ENCODE results near the gene TRIO.

DNA sequence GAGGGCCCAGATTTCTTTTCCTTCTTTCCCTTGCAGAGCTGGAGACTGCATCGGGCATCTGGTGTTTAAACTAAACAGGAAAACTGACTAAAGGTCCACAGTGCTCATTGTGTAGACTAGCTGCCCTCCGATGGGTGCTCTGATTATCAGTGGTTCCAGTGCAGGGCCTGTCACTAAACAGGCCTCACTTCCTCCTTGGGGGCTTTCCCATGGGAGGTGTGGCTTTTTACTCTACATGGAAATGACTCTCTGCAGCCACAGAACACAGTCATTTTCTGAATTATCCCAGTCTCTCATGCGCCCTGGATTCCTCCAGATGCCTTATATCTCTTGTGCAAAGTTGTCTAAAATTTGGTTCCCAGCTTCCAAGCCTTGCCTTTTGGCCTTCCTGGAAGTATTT lies 199.2 kb downstream of the TRIO start:
- TF ChIP-seq, protein P1, sequence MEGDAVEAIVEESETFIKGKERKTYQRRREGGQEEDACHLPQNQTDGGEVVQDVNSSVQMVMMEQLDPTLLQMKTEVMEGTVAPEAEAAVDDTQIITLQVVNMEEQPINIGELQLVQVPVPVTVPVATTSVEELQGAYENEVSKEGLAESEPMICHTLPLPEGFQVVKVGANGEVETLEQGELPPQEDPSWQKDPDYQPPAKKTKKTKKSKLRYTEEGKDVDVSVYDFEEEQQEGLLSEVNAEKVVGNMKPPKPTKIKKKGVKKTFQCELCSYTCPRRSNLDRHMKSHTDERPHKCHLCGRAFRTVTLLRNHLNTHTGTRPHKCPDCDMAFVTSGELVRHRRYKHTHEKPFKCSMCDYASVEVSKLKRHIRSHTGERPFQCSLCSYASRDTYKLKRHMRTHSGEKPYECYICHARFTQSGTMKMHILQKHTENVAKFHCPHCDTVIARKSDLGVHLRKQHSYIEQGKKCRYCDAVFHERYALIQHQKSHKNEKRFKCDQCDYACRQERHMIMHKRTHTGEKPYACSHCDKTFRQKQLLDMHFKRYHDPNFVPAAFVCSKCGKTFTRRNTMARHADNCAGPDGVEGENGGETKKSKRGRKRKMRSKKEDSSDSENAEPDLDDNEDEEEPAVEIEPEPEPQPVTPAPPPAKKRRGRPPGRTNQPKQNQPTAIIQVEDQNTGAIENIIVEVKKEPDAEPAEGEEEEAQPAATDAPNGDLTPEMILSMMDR (IDR thresholded peaks at IDR 0.05) = no peak
- TF ChIP-seq EP300 (IDR thresholded peaks at IDR 0.05) = no peak
